Suprapubic skin (tissue), 4 donors: ENCODE results near the gene PTGR3. TPM values are rescaled to one million over a fixed set of nuclear protein-coding genes. Genes with fewer than 3 reads are reported as not detected.

ENCODE experiments used
- DNase-seq, 2 donors: peaks; one replicate each; pipeline ENCODE4 v3.0.0-alpha.2; 2019; ENCODE audit warnings: low spot score in 2 of 2
- H3K27ac ChIP-seq: fragments of 200-600 bp; sonication (generic); one replicate; pipeline ENCODE4 v1.5.1; 2019
- H3K27me3 ChIP-seq: fragments of 200-600 bp; sonication (generic); one replicate; pipeline ENCODE4 v1.5.1; 2019
- H3K36me3 ChIP-seq: fragments of 200-600 bp; sonication (generic); one replicate; pipeline ENCODE4 v1.5.1; 2019
- H3K4me1 ChIP-seq: fragments of 200-600 bp; sonication (generic); one replicate; pipeline ENCODE4 v1.5.1; 2019
- H3K4me3 ChIP-seq: fragments of 200-600 bp; sonication (generic); one replicate; pipeline ENCODE4 v1.5.1; 2019; ENCODE audit warnings: mild to moderate bottlenecking
- H3K9me3 ChIP-seq: fragments of 200-600 bp; sonication (generic); one replicate; pipeline ENCODE4 v1.5.1; 2019
- EP300 ChIP-seq: sonication (generic); formaldehyde crosslinking; IDR thresholded peaks from one replicate; pipeline ENCODE4 v1.6.1; 2017; ENCODE audit warnings: antibody characterized with exemption
- POLR2A ChIP-seq, 2 donors: fragments of 450-650 bp; IDR thresholded peaks; one replicate each; pipeline ENCODE4 v1.6.1; 2017; ENCODE audit warnings: antibody characterized with exemption in 2 of 2, mild to moderate bottlenecking in 2 of 2, moderate library complexity in 2 of 2
- POLR2AphosphoS5 ChIP-seq, 3 donors: sonication (generic); formaldehyde crosslinking; IDR thresholded peaks; one replicate each; pipeline ENCODE4 v1.6.1; 2017; ENCODE audit warnings: antibody characterized with exemption in 3 of 3
- WGBS: methylation state at CpG from one replicate; pipeline ENCODE4 v1.1.5; 2018; 5-methylcytosine and 5-hydroxymethylcytosine counted together
- total RNA-seq, 4 donors: library from RNA; depleted of rRNA; stranded (reverse); fragments of >200 nt; gene quantifications; one replicate each; pipeline ENCODE4 v1.1.0, GENCODE V29; 2016
- TF ChIP-seq, protein P1 (sequence below), 2 donors: fragments of 200-600 bp in 1 of 2; fragments of 450-650 bp in 1 of 2; sonication (generic) in 1 of 2; IDR thresholded peaks; one replicate each; pipeline ENCODE4 v1.5.1; 2016 to 2019; ENCODE audit warnings: antibody characterized with exemption in 2 of 2, mild to moderate bottlenecking in 1 of 2, moderate library complexity in 1 of 2

PTGR3 gene
- total RNA-seq, 4 donors from 2014 or later: 14.0 to 20.4 (median 15.5) TPM

GRCh38 chr18:75208155-75208835, 644 bp downstream of the PTGR3 start:
- DNase-seq: peak in 1 of 2 donors; percentile 77
- peaks cover 64% of the 10 kb centered on the region for H3K4me1 ChIP-seq
- H3K9me3 ChIP-seq: no peaks in the 10 kb centered on the region
- H3K27ac ChIP-seq: peak overlapping the region; percentile 100
- TF ChIP-seq POLR2AphosphoS5 (IDR thresholded peaks at IDR 0.05) (no peak), EP300 (no peak), POLR2A (IDR thresholded peaks at IDR 0.05) (no peak)
- TF ChIP-seq, protein P1, sequence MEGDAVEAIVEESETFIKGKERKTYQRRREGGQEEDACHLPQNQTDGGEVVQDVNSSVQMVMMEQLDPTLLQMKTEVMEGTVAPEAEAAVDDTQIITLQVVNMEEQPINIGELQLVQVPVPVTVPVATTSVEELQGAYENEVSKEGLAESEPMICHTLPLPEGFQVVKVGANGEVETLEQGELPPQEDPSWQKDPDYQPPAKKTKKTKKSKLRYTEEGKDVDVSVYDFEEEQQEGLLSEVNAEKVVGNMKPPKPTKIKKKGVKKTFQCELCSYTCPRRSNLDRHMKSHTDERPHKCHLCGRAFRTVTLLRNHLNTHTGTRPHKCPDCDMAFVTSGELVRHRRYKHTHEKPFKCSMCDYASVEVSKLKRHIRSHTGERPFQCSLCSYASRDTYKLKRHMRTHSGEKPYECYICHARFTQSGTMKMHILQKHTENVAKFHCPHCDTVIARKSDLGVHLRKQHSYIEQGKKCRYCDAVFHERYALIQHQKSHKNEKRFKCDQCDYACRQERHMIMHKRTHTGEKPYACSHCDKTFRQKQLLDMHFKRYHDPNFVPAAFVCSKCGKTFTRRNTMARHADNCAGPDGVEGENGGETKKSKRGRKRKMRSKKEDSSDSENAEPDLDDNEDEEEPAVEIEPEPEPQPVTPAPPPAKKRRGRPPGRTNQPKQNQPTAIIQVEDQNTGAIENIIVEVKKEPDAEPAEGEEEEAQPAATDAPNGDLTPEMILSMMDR (IDR thresholded peaks at IDR 0.05): no peak
- H3K36me3 ChIP-seq: no peaks in the 10 kb centered on the region
- H3K27me3 ChIP-seq: no peaks in the 10 kb centered on the region
- WGBS: 1% methylated on average over 26 of the region's 65 CpGs
- peak overlapping the region; percentile 99 for H3K4me3 ChIP-seq

DNA sequence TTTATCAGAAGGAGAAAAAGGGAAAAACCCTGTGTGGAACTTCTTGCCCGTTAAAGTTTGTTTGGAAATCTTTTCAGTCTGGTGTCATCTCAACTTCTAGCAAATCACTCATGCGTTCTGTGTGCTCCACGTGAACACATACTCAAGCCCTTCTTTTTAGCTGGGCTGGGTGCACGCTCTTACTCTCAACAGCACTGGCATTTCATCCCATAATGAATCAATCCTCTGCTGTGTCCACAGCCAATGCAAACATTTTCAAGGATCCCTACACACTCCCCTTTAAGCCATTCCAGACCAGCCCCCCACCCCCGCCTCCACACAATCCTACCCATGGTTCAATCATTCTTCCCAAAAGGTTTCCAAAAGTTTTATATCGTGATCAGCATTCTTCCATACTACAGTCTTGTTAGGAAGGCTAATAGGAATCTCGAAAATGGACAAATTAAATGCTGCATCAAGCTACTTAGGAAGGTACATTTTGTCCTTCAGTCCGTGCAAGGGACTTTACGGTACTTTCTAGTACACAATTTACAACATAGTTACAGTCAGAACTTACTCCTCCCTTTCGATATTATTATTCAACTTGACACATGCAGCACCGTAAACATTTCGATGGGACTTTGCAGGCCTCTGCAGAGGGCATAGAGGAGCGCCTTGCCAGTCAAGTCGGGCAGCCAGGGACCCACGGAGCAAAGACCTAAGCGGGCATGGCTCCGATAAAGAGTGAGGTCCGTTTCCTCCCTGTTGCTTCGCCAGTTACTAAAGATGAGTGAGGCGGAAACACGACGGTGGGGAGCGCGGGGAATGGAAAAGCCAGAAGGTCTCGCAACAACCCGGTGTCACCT, 1.4 kb downstream of the PTGR3 start:
- H3K4me1 ChIP-seq: peaks cover 63% of the 10 kb centered on the region
- H3K27ac ChIP-seq: peak overlapping the region; percentile 100
- TF ChIP-seq POLR2A (IDR thresholded peaks at IDR 0.05) (no peak), POLR2AphosphoS5 (IDR thresholded peaks at IDR 0.05) (no peak), EP300 (no peak)
- TF ChIP-seq, protein P1 (IDR thresholded peaks at IDR 0.05): no peak
- WGBS: 10% methylated on average over 12 of the region's 26 CpGs
- no peaks in the 10 kb centered on the region for H3K9me3 ChIP-seq
- DNase-seq: no peak
- no peaks in the 10 kb centered on the region for H3K36me3 ChIP-seq
- H3K27me3 ChIP-seq: no peaks in the 10 kb centered on the region
- H3K4me3 ChIP-seq: peak overlapping the region; percentile 99

GRCh38 chr18:75206452-75207309, 2.3 kb downstream of the PTGR3 start:
- Histone ChIP-seq H3K27me3 (no peaks in the 10 kb centered on the region), H3K4me1 (peaks cover 63% of the 10 kb centered on the region), H3K9me3 (no peaks in the 10 kb centered on the region), H3K36me3 (no peaks in the 10 kb centered on the region), H3K27ac (peak overlapping the region; percentile 100), H3K4me3 (peak overlapping the region; percentile 99)
- no peak for DNase-seq
- WGBS: 74% methylated on average over 14 of the region's 14 CpGs
- TF ChIP-seq, protein P1 (IDR thresholded peaks at IDR 0.05): no peak
- TF ChIP-seq POLR2A (IDR thresholded peaks at IDR 0.05) (no peak), POLR2AphosphoS5 (IDR thresholded peaks at IDR 0.05) (no peak), EP300 (no peak)

DNA sequence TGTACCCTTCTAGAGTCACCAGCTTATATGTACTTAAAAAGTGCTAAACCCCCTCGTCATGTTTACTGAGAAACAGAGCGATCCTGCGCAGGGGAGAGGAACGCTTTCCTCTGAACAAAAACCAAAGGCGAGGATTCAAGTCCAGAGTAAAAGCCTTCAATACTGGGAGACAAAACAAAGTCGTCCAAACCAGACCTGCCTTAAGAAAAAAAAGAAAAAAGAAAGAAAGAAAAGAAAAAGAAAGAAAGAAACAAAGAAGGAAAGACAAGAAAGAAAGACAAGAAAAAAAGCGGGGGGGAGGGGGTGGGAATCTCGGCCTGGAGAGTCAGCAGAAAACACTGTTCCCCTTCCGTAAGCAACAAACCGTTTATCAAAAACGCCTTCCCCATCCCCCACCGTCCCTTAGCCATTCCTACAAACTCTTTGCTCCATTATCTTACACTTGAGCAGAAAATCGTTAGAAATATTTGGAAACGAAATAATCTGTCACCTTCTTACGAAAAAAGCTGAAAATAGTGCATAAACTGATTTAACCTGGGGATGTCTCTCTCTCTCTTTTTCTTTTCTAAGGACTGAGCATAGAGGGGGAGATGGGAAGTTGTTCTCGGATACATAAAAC, 3.3 kb downstream of the PTGR3 start:
- TF ChIP-seq EP300 (no peak), POLR2A (IDR thresholded peaks at IDR 0.05) (no peak), POLR2AphosphoS5 (IDR thresholded peaks at IDR 0.05) (no peak)
- TF ChIP-seq, protein P1 (IDR thresholded peaks at IDR 0.05): no peak
- DNase-seq: no peak
- no peaks in the 10 kb centered on the region for H3K27me3 ChIP-seq
- WGBS: 81% methylated on average over 16 of the region's 16 CpGs
- peaks cover 72% of the 10 kb centered on the region for H3K4me1 ChIP-seq
- no peak overlapping the region for H3K27ac ChIP-seq
- no peaks in the 10 kb centered on the region for H3K9me3 ChIP-seq
- H3K4me3 ChIP-seq: peak overlapping the region; percentile 53
- H3K36me3 ChIP-seq: no peaks in the 10 kb centered on the region
